CD4-positive, alpha-beta T cell (primary cell): ENCODE data around the gene PM20D1. TPM values are rescaled to one million over a fixed set of nuclear protein-coding genes. Genes with fewer than 3 reads are reported as not detected.

Source experiments
- ATAC-seq: fragments of 200-7000 bp; cut with Tn5 transposase; one replicate; pipeline ENCODE4 v1.10.0; 2022; ENCODE audit warnings: mild to moderate bottlenecking; ENCODE audit not compliant: poor library complexity
- CTCF ChIA-PET: fragments of 350-600 bp; sonication (Branson Sonifier 250); formaldehyde crosslinking; loops from one replicate; lab custom pipeline; 2021; ENCODE audit warnings: antibody characterized with exemption, inconsistent platforms; lab: Charles Lee
- POLR2A ChIA-PET: fragments of 350-600 bp; sonication (Branson Sonifier 250); formaldehyde crosslinking; loops from one replicate; lab custom pipeline; 2021; ENCODE audit warnings: antibody characterized with exemption, inconsistent platforms; lab: Charles Lee
- DNase-seq, 14 experiments: peaks; one replicate each; pipeline ENCODE4 v3.0.0-alpha.2; 2013 to 2020; ENCODE audit warnings: mixed read lengths in 2 of 14
- H3K27ac ChIP-seq, 2 donors: one replicate each; pipeline versions ENCODE4 v1.5.1 to v1.7.0; 2013; ENCODE audit warnings: low read length in 2 of 2, low read depth in 1 of 2, mild to moderate bottlenecking in 1 of 2
- H3K27me3 ChIP-seq, 2 experiments: 1 replicate in 1 of 2; 2 replicates in 1 of 2; pipeline versions ENCODE4 v1.6.1 to v1.7.0; 2013; ENCODE audit warnings: low read length in 2 of 2, control low read depth in 1 of 2, mild to moderate bottlenecking in 1 of 2, moderate library complexity in 1 of 2; ENCODE audit not compliant: insufficient read depth in 2 of 2, control insufficient read depth in 1 of 2
- H3K36me3 ChIP-seq: one replicate; pipeline ENCODE4 v1.6.1; 2013; ENCODE audit warnings: low read length, control low read depth; ENCODE audit not compliant: insufficient read depth
- H3K4me1 ChIP-seq: one replicate; pipeline ENCODE4 v1.6.1; 2013; ENCODE audit warnings: low read length, control low read depth; ENCODE audit not compliant: insufficient read depth
- H3K4me3 ChIP-seq: one replicate; pipeline ENCODE4 v1.5.1; 2013; ENCODE audit warnings: mild to moderate bottlenecking, low read length, moderate library complexity
- H3K9me3 ChIP-seq, 2 experiments: 1 replicate in 1 of 2; 2 replicates in 1 of 2; pipeline versions ENCODE4 v1.6.1 to v1.7.0; 2013; ENCODE audit warnings: low read length in 2 of 2, mild to moderate bottlenecking in 2 of 2, control low read depth in 1 of 2, moderate library complexity in 1 of 2; ENCODE audit not compliant: control insufficient read depth in 1 of 2, insufficient read depth in 1 of 2
- H3K27ac Mint-ChIP-seq: one replicate; pipeline ENCODE4 v1.8.0; 2020; ENCODE audit warnings: mixed read lengths
- H3K27me3 Mint-ChIP-seq: one replicate; pipeline ENCODE4 v1.8.0; 2021; ENCODE audit warnings: mixed read lengths
- H3K36me3 Mint-ChIP-seq: one replicate; pipeline ENCODE4 v1.8.0; 2021; ENCODE audit warnings: low read depth, mixed read lengths
- H3K4me1 Mint-ChIP-seq: one replicate; pipeline ENCODE4 v1.8.0; 2021; ENCODE audit warnings: low read depth, mixed read lengths
- H3K4me3 Mint-ChIP-seq: one replicate; pipeline ENCODE4 v1.8.0; 2020; ENCODE audit warnings: mild to moderate bottlenecking, mixed read lengths
- H3K9me3 Mint-ChIP-seq: one replicate; pipeline ENCODE4 v1.8.0; 2020; ENCODE audit warnings: mixed read lengths
- intact Hi-C, 2 experiments: fragments of 100-400 bp; cut with DNase I in 1 of 2; cut with micrococcal nuclease in 1 of 2; formaldehyde crosslinking; loops; one replicate each; pipeline versions ENCODE4 v1.15.1 to v1.9.0; 2023 to 2025; cut with DNase I, micrococcal nuclease
- total RNA-seq, 174 experiments: library from RNA in 2 of 174; stranded (reverse) in 2 of 174; gene quantifications; one replicate each; pipeline ENCODE4 v1.2.3 and lab custom pipeline; 2021 to 2026
- TF ChIP-seq, protein P1 (sequence below): fragments of 200-600 bp; IDR thresholded peaks from one replicate; pipeline ENCODE4 v1.8.0; 2022; ENCODE audit warnings: antibody characterized with exemption, mild to moderate bottlenecking

The PM20D1 gene
- total RNA-seq, 2 experiments from 2014 or later, result 1.2 to 1.4 TPM

DNA sequence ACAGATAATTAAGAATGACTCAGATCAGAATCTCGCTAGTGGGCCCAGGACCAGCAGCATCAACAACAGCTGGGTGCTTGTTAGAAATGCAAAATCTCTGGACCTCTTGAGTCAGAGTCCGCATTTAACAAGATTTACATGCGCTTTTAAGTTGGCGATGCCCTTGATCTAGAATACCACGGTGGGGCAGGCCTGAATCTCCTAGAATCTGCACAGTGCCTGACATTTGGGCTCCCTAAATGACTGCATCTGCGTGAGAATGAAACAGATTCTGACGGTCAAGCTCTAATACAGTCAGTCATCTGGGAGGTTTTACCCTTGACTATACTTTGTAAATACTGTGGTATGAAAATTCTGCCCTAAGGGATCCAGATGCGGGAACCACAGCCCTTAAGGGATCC is 57.5 kb downstream of the PM20D1 start:
- no peak for DNase-seq
- TF ChIP-seq, protein P1, sequence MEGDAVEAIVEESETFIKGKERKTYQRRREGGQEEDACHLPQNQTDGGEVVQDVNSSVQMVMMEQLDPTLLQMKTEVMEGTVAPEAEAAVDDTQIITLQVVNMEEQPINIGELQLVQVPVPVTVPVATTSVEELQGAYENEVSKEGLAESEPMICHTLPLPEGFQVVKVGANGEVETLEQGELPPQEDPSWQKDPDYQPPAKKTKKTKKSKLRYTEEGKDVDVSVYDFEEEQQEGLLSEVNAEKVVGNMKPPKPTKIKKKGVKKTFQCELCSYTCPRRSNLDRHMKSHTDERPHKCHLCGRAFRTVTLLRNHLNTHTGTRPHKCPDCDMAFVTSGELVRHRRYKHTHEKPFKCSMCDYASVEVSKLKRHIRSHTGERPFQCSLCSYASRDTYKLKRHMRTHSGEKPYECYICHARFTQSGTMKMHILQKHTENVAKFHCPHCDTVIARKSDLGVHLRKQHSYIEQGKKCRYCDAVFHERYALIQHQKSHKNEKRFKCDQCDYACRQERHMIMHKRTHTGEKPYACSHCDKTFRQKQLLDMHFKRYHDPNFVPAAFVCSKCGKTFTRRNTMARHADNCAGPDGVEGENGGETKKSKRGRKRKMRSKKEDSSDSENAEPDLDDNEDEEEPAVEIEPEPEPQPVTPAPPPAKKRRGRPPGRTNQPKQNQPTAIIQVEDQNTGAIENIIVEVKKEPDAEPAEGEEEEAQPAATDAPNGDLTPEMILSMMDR, result no peak
- no peaks in the 10 kb centered on the region for H3K27me3 Mint-ChIP-seq
- intact Hi-C loops, result loop anchor here in 1 of 2 experiments (5.0 kb wide), 1 partner anchor 125 kb away; no protein-coding TSS in a partner anchor
- Histone ChIP-seq H3K9me3 (no peaks in the 10 kb centered on the region), H3K27me3 (no peaks in the 10 kb centered on the region), H3K27ac (no peak overlapping the region), H3K36me3 (peaks cover 61% of the 10 kb centered on the region), H3K4me3 (no peak overlapping the region), H3K4me1 (no peaks in the 10 kb centered on the region)
- no peak overlapping the region for H3K4me3 Mint-ChIP-seq
- peaks cover 77% of the 10 kb centered on the region for H3K36me3 Mint-ChIP-seq
- POLR2A ChIA-PET, result interaction anchor here (0.7 to 1.8 kb wide), 6 partner anchors 12 to 185 kb away, joined by 3 to 13 read pairs (median 4); partner anchors contain the start of genes PM20D1 and RAB29
- H3K4me1 Mint-ChIP-seq, result no peaks in the 10 kb centered on the region
- CTCF ChIA-PET, result interaction anchor here (0.7 to 4.8 kb wide), 10 partner anchors 10 to 314 kb away, joined by 3 to 77 read pairs (median 4); partner anchors contain the start of gene PM20D1
- ATAC-seq, result no peak
- H3K27ac Mint-ChIP-seq, result no peak overlapping the region
- no peaks in the 10 kb centered on the region for H3K9me3 Mint-ChIP-seq

- Mint-ChIP-seq H3K27me3 (no peaks in the 10 kb centered on the region), H3K4me3 (no peak overlapping the region), H3K9me3 (no peaks in the 10 kb centered on the region), H3K36me3 (peaks cover 69% of the 10 kb centered on the region), H3K27ac (no peak overlapping the region), H3K4me1 (no peaks in the 10 kb centered on the region)
- Histone ChIP-seq H3K4me3 (no peak overlapping the region), H3K4me1 (no peaks in the 10 kb centered on the region), H3K36me3 (peaks cover 52% of the 10 kb centered on the region), H3K27ac (no peak overlapping the region), H3K9me3 (no peaks in the 10 kb centered on the region), H3K27me3 (no peaks in the 10 kb centered on the region)
- intact Hi-C loops, result loop anchor here (1.0 to 5.0 kb wide), 4 partner anchors 115 to 315 kb away; no protein-coding TSS in a partner anchor
- ATAC-seq (peak; percentile 91), DNase-seq (peak; percentile 44 to 79 (median 57))
- CTCF ChIA-PET, result interaction anchor here (0.6 to 4.8 kb wide), 13 partner anchors 9 to 315 kb away, joined by 3 to 77 read pairs (median 4); partner anchors contain the start of gene PM20D1
- TF ChIP-seq, protein P1, result peak; percentile 82
- POLR2A ChIA-PET, result interaction anchor here (0.6 to 1.8 kb wide), 8 partner anchors 13 to 1201 kb away, joined by 3 to 13 read pairs (median 3); partner anchors contain the start of genes PM20D1 and RAB29
Measured at GRCh38 chr1:205791568-205792180, 58.3 kb downstream of the PM20D1 start.

GRCh38 chr1:205787287-205787916 is 62.5 kb downstream of the PM20D1 start:
- Mint-ChIP-seq H3K9me3 (no peaks in the 10 kb centered on the region), H3K27me3 (no peaks in the 10 kb centered on the region), H3K4me1 (peaks cover 6% of the 10 kb centered on the region), H3K27ac (no peak overlapping the region), H3K4me3 (no peak overlapping the region), H3K36me3 (peaks cover 30% of the 10 kb centered on the region)
- no peak for DNase-seq
- Histone ChIP-seq H3K4me1 (peaks cover 8% of the 10 kb centered on the region), H3K27ac (no peak overlapping the region), H3K4me3 (no peak overlapping the region), H3K36me3 (peaks cover 22% of the 10 kb centered on the region), H3K9me3 (no peaks in the 10 kb centered on the region), H3K27me3 (no peaks in the 10 kb centered on the region)
- no peak for ATAC-seq
- CTCF ChIA-PET, result interaction anchor here (1.3 kb wide), 1 partner anchor 190 kb away, joined by 4 read pairs; no protein-coding TSS in a partner anchor
- intact Hi-C loops, result loop anchor here in 1 of 2 experiments (5.0 kb wide), 1 partner anchor 195 kb away; no protein-coding TSS in a partner anchor
- TF ChIP-seq, protein P1, result no peak
- POLR2A ChIA-PET, result interaction anchor here (0.6 to 1.2 kb wide), 2 partner anchors 190 kb away, joined by 3 read pairs; no protein-coding TSS in a partner anchor
